Stimulated activated CD4-positive, alpha-beta T cell treated with anti-CD3 and anti-CD28 coated beads, TNF-alpha, amount 100 ng/mL, for 1 hour (primary cell): ENCODE measurements around the gene HSPA12B.
"Not testable (repeated sequence)": the region's sequence is repeated elsewhere in the genome, so short reads cannot be mapped to it uniquely, and the experiment has no call there.

Experiments
- DNase-seq, 3 donors: peaks; one replicate each; pipeline ENCODE4 v3.0.0-alpha.2; 2020; ENCODE audit warnings: low read depth in 3 of 3, low spot score in 1 of 3

Gene HSPA12B

GRCh38 chr20:3785240-3786125 lies 53.0 kb downstream of the HSPA12B start:
- no peak for DNase-seq

- DNase-seq: no peak
These were observed 53.6 kb downstream of the HSPA12B start for GRCh38 chr20:3786126-3786484.

DNA sequence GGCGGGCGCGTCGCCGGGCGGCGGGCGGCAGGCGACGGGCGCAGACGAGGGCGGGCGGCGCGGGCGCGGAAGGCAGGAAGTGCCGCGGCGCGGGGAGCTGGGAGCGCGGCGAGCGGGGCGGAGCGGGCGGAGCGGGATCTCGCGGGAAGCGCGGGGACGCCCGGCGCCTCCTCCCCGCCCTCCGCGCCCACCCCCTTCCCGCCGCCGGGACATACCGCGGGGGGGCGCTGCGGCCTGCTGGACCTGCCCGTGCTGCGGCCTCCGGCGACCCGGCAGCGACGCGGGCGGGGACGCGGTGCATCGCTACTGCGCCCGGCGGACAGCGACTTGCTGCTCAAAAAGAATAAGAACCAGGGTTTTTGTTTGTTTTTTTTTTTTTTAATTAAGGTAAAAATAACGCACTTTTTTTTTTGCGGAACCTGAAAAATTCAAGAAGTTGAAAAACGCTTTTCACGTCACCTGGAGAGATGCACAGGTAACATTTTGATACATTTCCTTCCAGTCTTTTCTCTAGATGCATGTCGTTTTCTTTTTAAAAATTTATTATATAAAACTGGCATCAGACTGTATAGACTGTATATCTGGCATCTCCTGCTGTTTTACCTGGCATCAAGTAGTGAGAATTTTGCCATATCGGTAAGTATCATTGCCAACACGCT lies 54.3 kb downstream of the HSPA12B start, which contains the start of gene CENPB:
CENPB (minus strand) TSS at position 76 of the 659 bp plus-strand sequence. CDS start 257 bp downstream, outside the sequence.
- peak; percentile 75 to 92 (median 82) for DNase-seq

DNA sequence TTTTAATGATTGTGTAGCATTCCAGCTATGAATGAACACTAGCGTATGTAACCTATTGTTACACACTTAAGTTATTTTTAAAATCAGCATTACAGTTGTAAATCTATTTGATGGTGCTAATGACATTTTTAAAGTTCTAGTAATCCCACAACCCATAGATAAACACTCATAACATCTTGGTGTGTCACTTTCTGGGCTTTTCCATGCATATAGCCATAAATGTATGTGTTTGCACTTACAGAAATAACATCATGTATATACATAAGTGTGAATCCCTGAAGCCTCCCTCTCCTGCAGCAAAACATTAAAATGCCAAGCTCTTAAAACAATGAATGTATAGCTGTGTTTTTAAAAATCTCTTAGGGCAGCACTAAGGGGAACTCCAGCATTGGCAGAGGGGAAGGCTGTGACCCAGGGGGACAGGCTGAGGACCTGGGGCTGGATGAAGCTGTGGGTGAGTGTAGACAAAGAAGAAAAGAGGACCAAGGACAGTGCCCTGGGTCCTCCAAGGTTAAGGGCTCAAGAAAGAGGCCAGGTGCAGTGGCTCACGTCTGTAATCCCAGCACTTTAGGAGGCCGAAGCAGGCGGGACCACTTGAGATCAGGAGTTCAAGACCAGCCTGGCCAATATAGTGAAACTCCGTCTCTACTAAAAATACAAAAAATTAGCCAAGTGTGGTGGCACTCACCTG lies 55.0 kb downstream of the HSPA12B start:
- DNase-seq: no peak

DNA sequence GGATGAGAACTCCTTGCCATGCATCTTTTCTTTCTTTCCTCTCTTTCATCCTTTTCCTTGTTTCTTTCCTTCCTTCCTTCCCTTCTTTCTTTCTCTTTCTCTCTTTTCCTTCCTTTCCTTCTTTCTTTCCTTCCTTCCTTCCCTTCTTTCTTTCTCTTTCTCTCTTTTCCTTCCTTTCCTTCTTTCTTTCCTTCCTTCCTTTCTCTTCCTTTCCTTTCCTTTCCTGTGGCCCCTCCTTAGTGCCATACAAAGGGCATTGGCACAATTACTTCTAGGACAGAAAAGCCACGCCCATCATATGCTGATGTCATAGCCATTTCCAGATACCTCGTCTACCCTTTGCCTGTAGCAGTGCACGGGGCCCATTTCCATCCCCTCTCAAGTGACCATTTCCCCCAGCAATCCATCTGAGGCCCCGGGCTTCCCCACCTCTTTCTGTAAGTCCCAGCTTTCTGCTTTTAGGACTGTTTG lies 56.2 kb downstream of the HSPA12B start:
- no peak for DNase-seq

DNA sequence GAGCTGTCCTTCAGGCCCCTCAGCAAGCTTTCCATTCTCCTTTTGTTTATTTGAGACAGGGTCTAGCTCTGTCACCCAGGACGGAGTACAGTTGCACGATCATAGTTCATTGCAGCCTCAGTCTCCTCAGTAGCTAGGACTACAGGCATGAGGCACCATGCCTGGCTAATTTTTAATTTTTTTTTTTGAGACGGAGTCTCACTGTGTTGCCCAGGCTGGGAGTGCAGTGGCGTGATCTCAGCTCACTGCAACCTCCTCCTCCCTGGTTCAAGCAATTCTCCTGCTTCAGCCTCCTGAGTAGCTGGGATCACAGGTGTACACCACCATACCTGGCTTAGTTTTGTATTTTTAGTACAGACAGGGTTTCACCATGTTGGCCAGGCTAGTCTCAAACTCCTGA lies 56.7 kb downstream of the HSPA12B start:
- not testable (repeated sequence) for DNase-seq

GRCh38 chr20:3794168-3794567 lies 61.7 kb downstream of the HSPA12B start:
- not testable (repeated sequence) for DNase-seq

DNA sequence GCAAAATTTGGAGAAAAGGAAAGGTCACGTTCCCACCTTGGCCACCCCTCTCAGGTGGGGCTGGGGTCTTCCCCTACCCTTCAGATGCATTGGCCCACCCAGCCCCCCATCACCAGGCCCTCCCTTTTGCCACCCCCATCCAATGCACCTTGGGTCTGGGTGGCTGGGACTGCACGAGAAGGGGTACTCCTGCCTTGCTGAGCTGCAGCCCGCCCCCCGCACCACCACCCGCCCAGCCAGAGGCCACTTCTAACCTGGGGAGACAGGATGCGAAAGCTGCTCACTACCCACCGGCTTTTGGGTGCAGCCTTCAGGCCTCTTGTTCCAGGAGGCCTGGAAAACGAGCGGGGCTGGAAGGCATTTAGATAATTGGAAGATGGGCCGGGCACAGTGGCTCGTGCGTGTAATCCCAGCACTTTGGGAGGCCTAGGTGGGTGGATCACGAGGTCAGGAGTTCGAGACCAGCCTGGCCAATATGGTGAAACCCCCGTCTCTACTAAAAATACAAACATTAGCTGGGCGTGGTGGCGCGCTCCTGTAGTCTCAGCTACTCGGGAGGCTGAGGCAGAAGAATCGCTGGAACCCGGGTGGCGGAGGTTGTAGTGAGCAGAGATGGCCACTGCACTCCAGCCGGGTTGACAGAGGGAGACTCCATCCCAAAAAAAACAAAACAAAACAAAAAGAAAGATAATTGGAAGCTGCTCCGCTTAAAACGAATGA lies 62.4 kb downstream of the HSPA12B start:
- no peak for DNase-seq

GRCh38 chr20:3795511-3796468 lies 63.3 kb downstream of the HSPA12B start, which contains the start of gene CDC25B:
Gene CDC25B, plus strand, starts transcription at chr20:3796310. Its CDS starts 222 bp downstream, at chr20:3796532.
- peak; percentile 70 to 78 (median 72) for DNase-seq

- DNase-seq: no peak
These were observed 64.2 kb downstream of the HSPA12B start for GRCh38 chr20:3796477-3797225.

DNA sequence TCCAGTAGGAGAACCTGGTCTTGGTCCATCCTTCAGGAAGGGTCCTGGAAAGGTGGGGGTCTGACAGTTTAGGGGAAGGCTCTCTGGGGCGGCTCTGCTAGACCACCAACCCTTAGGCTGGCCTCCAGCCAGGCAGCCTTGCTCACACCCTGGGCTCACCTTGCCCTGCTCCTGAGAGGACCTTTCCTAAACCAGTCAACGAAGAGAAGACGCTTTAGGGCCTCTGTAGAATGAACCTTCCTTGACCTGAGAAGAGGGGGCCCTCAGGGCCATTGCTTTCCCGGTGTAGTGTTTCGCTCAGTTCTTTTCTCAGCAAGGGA lies 64.7 kb downstream of the HSPA12B start:
- no peak for DNase-seq

GRCh38 chr20:3797592-3798372 lies 65.3 kb downstream of the HSPA12B start:
- DNase-seq: no peak

DNA sequence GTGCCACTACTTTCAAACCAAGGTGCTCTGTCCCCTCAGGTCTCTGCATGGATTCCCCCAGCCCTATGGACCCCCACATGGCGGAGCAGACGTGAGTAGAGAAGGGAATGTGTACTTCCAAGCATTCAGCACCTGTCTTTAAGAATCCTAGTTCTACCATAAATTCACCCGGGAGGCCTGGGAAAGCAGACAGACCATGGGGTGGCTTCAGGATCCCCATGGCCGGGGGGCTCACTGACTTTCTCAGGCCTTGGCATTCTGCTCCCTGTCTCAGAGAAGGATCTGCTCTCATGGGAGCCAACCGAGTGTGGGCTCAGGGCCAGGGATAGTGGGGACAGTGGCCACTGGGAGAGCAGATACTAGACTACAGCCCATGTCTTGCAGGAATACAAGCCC lies 65.9 kb downstream of the HSPA12B start:
- DNase-seq: no peak

- no peak for DNase-seq
These were observed 66.4 kb downstream of the HSPA12B start for GRCh38 chr20:3798908-3799248.

GRCh38 chr20:3800256-3800877 lies 67.9 kb downstream of the HSPA12B start:
- no peak for DNase-seq

GRCh38 chr20:3800878-3801260 lies 68.4 kb downstream of the HSPA12B start:
- no peak for DNase-seq

DNA sequence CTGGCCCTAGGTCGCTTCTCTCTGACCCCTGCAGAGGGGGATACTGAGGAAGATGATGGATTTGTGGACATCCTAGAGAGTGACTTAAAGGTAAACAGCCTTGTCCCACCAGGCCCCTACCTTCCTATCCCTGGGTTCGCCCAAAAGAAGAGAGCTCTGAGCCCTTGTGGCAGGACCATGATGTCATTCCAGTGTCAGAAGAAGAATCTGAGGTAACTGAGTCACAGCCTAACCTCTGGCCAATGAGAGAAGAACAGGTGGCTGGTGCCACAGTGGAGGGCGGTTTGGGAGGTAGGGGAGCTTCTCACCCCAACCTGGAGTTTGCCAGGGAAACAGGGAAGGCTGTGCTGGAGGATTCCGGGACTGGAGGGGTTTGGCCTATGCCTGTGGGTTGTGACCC lies 68.8 kb downstream of the HSPA12B start:
- DNase-seq: no peak

- DNase-seq: no peak
These were observed 69.4 kb downstream of the HSPA12B start for GRCh38 chr20:3801846-3802245.
